Measurements from ENCODE around the gene ZMAT2.
A peak's percentile ranks its signal among the peaks of the same experiment; 100 is the strongest.
"Not testable (repeated sequence)": the region's sequence is repeated elsewhere in the genome, so short reads cannot be mapped to it uniquely, and the experiment has no call there.

ZMAT2 gene

GRCh38 chr5:140710899-140711552 is 10.8 kb downstream of the ZMAT2 start:
- Histone ChIP-seq H3K9me2 (replicated peaks; ENCODE audit: insufficient read depth, low read length) (no peaks in the 10 kb centered on the region), H3K9me3 (replicated peaks; ENCODE audit: insufficient read depth, low read length) (no peaks in the 10 kb centered on the region), H3K9ac (ENCODE audit: low read length) (peak overlapping the region; percentile 51), H4K20me1 (ENCODE audit: insufficient read depth, low read length) (no peaks in the 10 kb centered on the region), H3K36me3 (replicated peaks; ENCODE audit: insufficient read depth, low read length) (no peaks in the 10 kb centered on the region), H3K4me2 (ENCODE audit: low read depth, low read length) (peak overlapping the region; percentile 66), H3K27me3 (replicated peaks; ENCODE audit: insufficient read depth, low read length) (no peaks in the 10 kb centered on the region), H3F3A (ENCODE audit: insufficient read depth, low read length) (peaks cover 17% of the 10 kb centered on the region), H3K4me3 (ENCODE audit: low read length) (peak overlapping the region; percentile 57), H3K4me1 (ENCODE audit: low read length) (peaks cover 6% of the 10 kb centered on the region; the same call in 1 of the 2 replicates), H3K27ac (ENCODE audit: low read length) (peak overlapping the region; percentile 63; the same call in 1 of the 2 replicates), H3K79me2 (ENCODE audit: low read length) (no peaks in the 10 kb centered on the region), H2AFZ (ENCODE audit: low read length) (peak overlapping the region; percentile 59)
- DNase-seq = peak; percentile 94
- no peak for TF ChIP-seq EZH2 (optimal IDR thresholded peaks at IDR 0.05; ENCODE audit: low read depth, low read length)
- TF ChIP-seq EZH2phosphoT487 (IDR thresholded peaks at IDR 0.05; ENCODE audit: low read length) = no peak
- TF ChIP-seq, protein P1, sequence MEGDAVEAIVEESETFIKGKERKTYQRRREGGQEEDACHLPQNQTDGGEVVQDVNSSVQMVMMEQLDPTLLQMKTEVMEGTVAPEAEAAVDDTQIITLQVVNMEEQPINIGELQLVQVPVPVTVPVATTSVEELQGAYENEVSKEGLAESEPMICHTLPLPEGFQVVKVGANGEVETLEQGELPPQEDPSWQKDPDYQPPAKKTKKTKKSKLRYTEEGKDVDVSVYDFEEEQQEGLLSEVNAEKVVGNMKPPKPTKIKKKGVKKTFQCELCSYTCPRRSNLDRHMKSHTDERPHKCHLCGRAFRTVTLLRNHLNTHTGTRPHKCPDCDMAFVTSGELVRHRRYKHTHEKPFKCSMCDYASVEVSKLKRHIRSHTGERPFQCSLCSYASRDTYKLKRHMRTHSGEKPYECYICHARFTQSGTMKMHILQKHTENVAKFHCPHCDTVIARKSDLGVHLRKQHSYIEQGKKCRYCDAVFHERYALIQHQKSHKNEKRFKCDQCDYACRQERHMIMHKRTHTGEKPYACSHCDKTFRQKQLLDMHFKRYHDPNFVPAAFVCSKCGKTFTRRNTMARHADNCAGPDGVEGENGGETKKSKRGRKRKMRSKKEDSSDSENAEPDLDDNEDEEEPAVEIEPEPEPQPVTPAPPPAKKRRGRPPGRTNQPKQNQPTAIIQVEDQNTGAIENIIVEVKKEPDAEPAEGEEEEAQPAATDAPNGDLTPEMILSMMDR (IDR thresholded peaks at IDR 0.05; ENCODE audit: low read length) = no peak

- Histone ChIP-seq H3K27me3 (replicated peaks; ENCODE audit: insufficient read depth, low read length) (no peaks in the 10 kb centered on the region), H3K27ac (ENCODE audit: low read length) (peak overlapping the region; percentile 63; the same call in 1 of the 2 replicates), H2AFZ (ENCODE audit: low read length) (no peak overlapping the region), H4K20me1 (ENCODE audit: insufficient read depth, low read length) (no peaks in the 10 kb centered on the region), H3K4me3 (ENCODE audit: low read length) (peak overlapping the region; percentile 57), H3K4me1 (ENCODE audit: low read length) (peaks cover 6% of the 10 kb centered on the region; the same call in 1 of the 2 replicates), H3K36me3 (replicated peaks; ENCODE audit: insufficient read depth, low read length) (no peaks in the 10 kb centered on the region), H3K4me2 (ENCODE audit: low read depth, low read length) (peak overlapping the region; percentile 66), H3K9ac (ENCODE audit: low read length) (peak overlapping the region; percentile 6; the same call in 1 of the 2 replicates), H3K79me2 (ENCODE audit: low read length) (no peaks in the 10 kb centered on the region), H3K9me3 (replicated peaks; ENCODE audit: insufficient read depth, low read length) (no peaks in the 10 kb centered on the region), H3F3A (ENCODE audit: insufficient read depth, low read length) (peaks cover 17% of the 10 kb centered on the region), H3K9me2 (replicated peaks; ENCODE audit: insufficient read depth, low read length) (no peaks in the 10 kb centered on the region)
- no peak for DNase-seq
- TF ChIP-seq, protein P1 (IDR thresholded peaks at IDR 0.05; ENCODE audit: low read length) = no peak
- TF ChIP-seq EZH2 (optimal IDR thresholded peaks at IDR 0.05; ENCODE audit: low read depth, low read length) (no peak), EZH2phosphoT487 (IDR thresholded peaks at IDR 0.05; ENCODE audit: low read length) (no peak)
These were observed 11.5 kb downstream of the ZMAT2 start for GRCh38 chr5:140711794-140712193.

- TF ChIP-seq EZH2phosphoT487 (IDR thresholded peaks at IDR 0.05; ENCODE audit: low read length) = no peak
- TF ChIP-seq EZH2 (optimal IDR thresholded peaks at IDR 0.05; ENCODE audit: low read depth, low read length) = no peak
- TF ChIP-seq, protein P1 (IDR thresholded peaks at IDR 0.05; ENCODE audit: low read length) = no peak
- peaks cover 6% of the 10 kb centered on the region; the same call in 1 of the 2 replicates for H3K4me1 ChIP-seq (ENCODE audit: low read length)
- no peaks in the 10 kb centered on the region for H3K27me3 ChIP-seq (replicated peaks; ENCODE audit: insufficient read depth, low read length)
- H3K36me3 ChIP-seq (replicated peaks; ENCODE audit: insufficient read depth, low read length) = no peaks in the 10 kb centered on the region
- H3F3A ChIP-seq (ENCODE audit: insufficient read depth, low read length) = peaks cover 17% of the 10 kb centered on the region
- H3K4me3 ChIP-seq (ENCODE audit: low read length) = no peak overlapping the region
- no peak for DNase-seq
- no peak overlapping the region for H2AFZ ChIP-seq (ENCODE audit: low read length)
- H3K27ac ChIP-seq (ENCODE audit: low read length) = no peak overlapping the region
- no peak overlapping the region for H3K9ac ChIP-seq (ENCODE audit: low read length)
- no peaks in the 10 kb centered on the region for H3K9me3 ChIP-seq (replicated peaks; ENCODE audit: insufficient read depth, low read length)
- no peaks in the 10 kb centered on the region for H4K20me1 ChIP-seq (ENCODE audit: insufficient read depth, low read length)
- no peaks in the 10 kb centered on the region for H3K79me2 ChIP-seq (ENCODE audit: low read length)
- H3K4me2 ChIP-seq (ENCODE audit: low read depth, low read length) = no peak overlapping the region
- H3K9me2 ChIP-seq (replicated peaks; ENCODE audit: insufficient read depth, low read length) = no peaks in the 10 kb centered on the region
These were observed 13.4 kb downstream of the ZMAT2 start for GRCh38 chr5:140713562-140714094.

GRCh38 chr5:140716238-140716637 is 16.0 kb downstream of the ZMAT2 start:
- not testable (repeated sequence) for H2AFZ ChIP-seq (ENCODE audit: low read length); H3K79me2 ChIP-seq (ENCODE audit: low read length); H3K9me3 ChIP-seq (replicated peaks; ENCODE audit: insufficient read depth, low read length); H3K27me3 ChIP-seq (replicated peaks; ENCODE audit: insufficient read depth, low read length); H3K4me1 ChIP-seq (ENCODE audit: low read length); DNase-seq; H3K27ac ChIP-seq (ENCODE audit: low read length); H4K20me1 ChIP-seq (ENCODE audit: insufficient read depth, low read length); H3K9me2 ChIP-seq (replicated peaks; ENCODE audit: insufficient read depth, low read length); H3K4me2 ChIP-seq (ENCODE audit: low read depth, low read length); H3K4me3 ChIP-seq (ENCODE audit: low read length); H3F3A ChIP-seq (ENCODE audit: insufficient read depth, low read length); H3K36me3 ChIP-seq (replicated peaks; ENCODE audit: insufficient read depth, low read length); H3K9ac ChIP-seq (ENCODE audit: low read length)
